Stomach (tissue), 4 donors: ENCODE data around the gene PDP2.

Experiments
- CTCF ChIP-seq, 7 experiments: fragments of 450-650 bp in 4 of 7; fragments of 200-600 bp in 3 of 7; sonication (generic) in 3 of 7; IDR thresholded peaks; one replicate each; pipeline ENCODE4 v1.5.1; 2016 to 2019; ENCODE audit warnings: antibody characterized with exemption in 7 of 7, control low read depth in 2 of 7, mild to moderate bottlenecking in 1 of 7
- EP300 ChIP-seq: sonication (generic); formaldehyde crosslinking; IDR thresholded peaks from one replicate; pipeline ENCODE4 v1.6.1; 2017; ENCODE audit warnings: antibody characterized with exemption
- POLR2A ChIP-seq, 4 donors: fragments of 450-650 bp; IDR thresholded peaks; one replicate each; pipeline ENCODE4 v1.6.1; 2016; ENCODE audit warnings: antibody characterized with exemption in 4 of 4, control low read depth in 2 of 4, mild to moderate bottlenecking in 1 of 4, moderate library complexity in 1 of 4

GRCh38 chr16:66919569-66920298, 39.4 kb downstream of the PDP2 start:
- TF ChIP-seq EP300 (no peak), CTCF (IDR thresholded peaks at IDR 0.05) (no peak), POLR2A (IDR thresholded peaks at IDR 0.05) (no peak)
